H1 (cell line): ENCODE data around the gene RTKN. TPM values are rescaled to one million over a fixed set of nuclear protein-coding genes. Genes with fewer than 3 reads are reported as not detected.
A peak's percentile ranks its signal among the peaks of the same experiment; 100 is the strongest.

ENCODE experiments used
- CTCF ChIA-PET: fragments of 300-600 bp; sonication (Branson Sonifier 250); formaldehyde crosslinking; loops from one replicate; lab custom pipeline; 2021; ENCODE audit not compliant: partially characterized antibody; lab: Charles Lee
- POLR2A ChIA-PET: fragments of 300-600 bp; sonication (Branson Sonifier 250); formaldehyde crosslinking; loops from one replicate; lab custom pipeline; 2021; ENCODE audit warnings: inconsistent platforms; ENCODE audit not compliant: partially characterized antibody; lab: Charles Lee
- DNase-seq, 2 experiments: peaks; one replicate each; pipeline versions ENCODE4 v3.0.0 to v3.0.0-alpha.2; 2010 to 2022; ENCODE audit warnings: low spot score in 2 of 2, low read depth in 1 of 2, mixed read lengths in 1 of 2
- FAIRE-seq: peaks from 2 replicates; lab custom pipeline; 2011; peaks lifted over from hg19 to GRCh38; lab: Jason Lieb, UNC
- H2AFZ ChIP-seq: 2 replicates; pipeline ENCODE4 v1.8.1; 2012; ENCODE audit warnings: low read length, inconsistent platforms
- H2AK5ac ChIP-seq: 2 replicates; pipeline ENCODE4 v1.6.1; 2013; ENCODE audit warnings: low read depth, low read length
- H2BK120ac ChIP-seq: replicated peaks from 2 replicates; pipeline ENCODE3; 2013; ENCODE audit warnings: low read depth, low read length, inconsistent platforms
- H2BK12ac ChIP-seq: 2 replicates; pipeline ENCODE4 v1.6.1; 2013; ENCODE audit warnings: low read depth, low read length
- H2BK15ac ChIP-seq: 2 replicates; pipeline ENCODE4 v1.6.1; 2013; ENCODE audit warnings: low read length
- H2BK20ac ChIP-seq: 2 replicates; pipeline ENCODE4 v1.6.1; 2013; ENCODE audit warnings: low read length
- H2BK5ac ChIP-seq: 2 replicates; pipeline ENCODE4 v1.6.1; 2013; ENCODE audit warnings: low read depth, low read length
- H3K14ac ChIP-seq: 2 replicates; pipeline ENCODE4 v1.6.1; 2013; ENCODE audit warnings: inconsistent platforms; ENCODE audit not compliant: insufficient read length
- H3K18ac ChIP-seq: 2 replicates; pipeline ENCODE4 v1.6.1; 2013; ENCODE audit warnings: low read length; ENCODE audit errors: extremely low read depth
- H3K23ac ChIP-seq: 2 replicates; pipeline ENCODE4 v1.6.1; 2013; ENCODE audit warnings: inconsistent platforms; ENCODE audit not compliant: insufficient read length
- H3K23me2 ChIP-seq: 2 replicates; pipeline ENCODE4 v1.6.1; 2013; ENCODE audit warnings: low read depth, low read length
- H3K27ac ChIP-seq: 2 replicates; pipeline ENCODE4 v1.6.1; 2011; ENCODE audit warnings: low read depth, low read length, inconsistent platforms
- H3K27me3 ChIP-seq, 4 experiments: replicated peaks in 1 of 4; 1 replicate in 1 of 4; 2 replicates in 3 of 4; pipeline versions ENCODE4 v1.6.1 to v1.8.1; 2011 to 2013; ENCODE audit warnings: low read length in 3 of 4, mild to moderate bottlenecking in 3 of 4, inconsistent platforms in 2 of 4, mixed read lengths in 2 of 4, moderate library complexity in 1 of 4; ENCODE audit not compliant: control insufficient read depth in 3 of 4, insufficient read depth in 3 of 4; ENCODE audit errors: extremely low read depth in 1 of 4
- H3K36me3 ChIP-seq, 4 experiments: 2 replicates each; pipeline versions ENCODE4 v1.6.1 to v1.8.1; 2011 to 2013; ENCODE audit warnings: mild to moderate bottlenecking in 4 of 4, low read length in 3 of 4, moderate library complexity in 2 of 4, control low read depth in 1 of 4, inconsistent platforms in 1 of 4; ENCODE audit not compliant: insufficient read depth in 4 of 4, control insufficient read depth in 2 of 4
- H3K4ac ChIP-seq: replicated peaks from 2 replicates; pipeline ENCODE3; 2013; ENCODE audit warnings: low read length, low read depth, mixed read lengths, inconsistent platforms; ENCODE audit not compliant: insufficient read length
- H3K4me1 ChIP-seq, 4 experiments: replicated peaks in 1 of 4; 1 replicate in 1 of 4; 2 replicates in 3 of 4; pipeline versions ENCODE4 v1.6.1 to v1.8.1; 2011 to 2013; ENCODE audit warnings: low read length in 3 of 4, inconsistent platforms in 2 of 4, mixed read lengths in 1 of 4; ENCODE audit not compliant: insufficient read depth in 4 of 4, control insufficient read depth in 3 of 4
- H3K4me2 ChIP-seq, 2 experiments: 2 replicates each; pipeline versions ENCODE4 v1.6.1 to v1.8.1; 2011 to 2013; ENCODE audit warnings: low read depth in 2 of 2, low read length in 2 of 2, control low read depth in 1 of 2, inconsistent platforms in 1 of 2, mild to moderate bottlenecking in 1 of 2; ENCODE audit not compliant: insufficient read depth in 1 of 2
- H3K4me3 ChIP-seq, 4 experiments: fragments of 200-600, 300-600 bp in 1 of 4; sonication (generic), shearing (Covaris generic), sonication (Bioruptor Twin) in 1 of 4; 2 replicates each; pipeline versions ENCODE4 v1.5.1 to v1.8.1; 2011 to 2016; ENCODE audit warnings: low read length in 4 of 4, low read depth in 3 of 4, control low read depth in 2 of 4, inconsistent platforms in 2 of 4, mild to moderate bottlenecking in 2 of 4, mixed read lengths in 1 of 4, moderate library complexity in 1 of 4; ENCODE audit not compliant: insufficient read depth in 2 of 4; ENCODE audit errors: extremely low read depth in 1 of 4
- H3K56ac ChIP-seq: replicated peaks from 2 replicates; pipeline ENCODE3; 2013; ENCODE audit warnings: low read depth, mild to moderate bottlenecking, mixed read lengths, low read length, inconsistent platforms; ENCODE audit not compliant: insufficient read length
- H3K79me1 ChIP-seq: 2 replicates; pipeline ENCODE4 v1.6.1; 2013; ENCODE audit warnings: low read depth, low read length, control low read depth
- H3K79me2 ChIP-seq, 2 experiments: 2 replicates each; pipeline versions ENCODE4 v1.6.1 to v1.8.1; 2012 to 2013; ENCODE audit warnings: low read length in 2 of 2, mild to moderate bottlenecking in 2 of 2, inconsistent platforms in 1 of 2; ENCODE audit not compliant: insufficient read depth in 2 of 2, control insufficient read depth in 1 of 2
- H3K9ac ChIP-seq, 4 experiments: replicated peaks in 1 of 4; 1 replicate in 1 of 4; 2 replicates in 3 of 4; pipeline versions ENCODE4 v1.6.1 to v1.8.1; 2011 to 2013; ENCODE audit warnings: low read depth in 3 of 4, low read length in 3 of 4, control low read depth in 2 of 4, mild to moderate bottlenecking in 2 of 4, moderate library complexity in 2 of 4, inconsistent platforms in 1 of 4; ENCODE audit errors: extremely low read depth in 1 of 4
- H3K9me3 ChIP-seq, 2 experiments: 2 replicates each; pipeline versions ENCODE4 v1.6.1 to v1.8.1; 2012 to 2013; ENCODE audit warnings: mild to moderate bottlenecking in 2 of 2, moderate library complexity in 2 of 2, control low read depth in 1 of 2, inconsistent platforms in 1 of 2, low read depth in 1 of 2, low read length in 1 of 2, mixed read lengths in 1 of 2; ENCODE audit not compliant: insufficient read depth in 2 of 2
- H4K20me1 ChIP-seq, 2 experiments: replicated peaks in 1 of 2; 2 replicates each; pipeline versions ENCODE3 to v1.8.1; 2011 to 2013; ENCODE audit warnings: inconsistent platforms in 2 of 2, low read length in 2 of 2, mild to moderate bottlenecking in 1 of 2; ENCODE audit not compliant: insufficient read depth in 2 of 2, control insufficient read depth in 1 of 2
- H4K5ac ChIP-seq: 2 replicates; pipeline ENCODE4 v1.6.1; 2013; ENCODE audit warnings: low read length, low read depth, mixed read lengths, inconsistent platforms; ENCODE audit not compliant: insufficient read length
- H4K8ac ChIP-seq: 2 replicates; pipeline ENCODE4 v1.8.0; 2013; ENCODE audit warnings: mild to moderate bottlenecking, moderate library complexity, low read length, inconsistent platforms; ENCODE audit not compliant: insufficient read depth; ENCODE audit errors: extremely low read depth
- H4K91ac ChIP-seq: replicated peaks from 2 replicates; pipeline ENCODE3; 2013; ENCODE audit warnings: low read length, mixed read lengths, inconsistent platforms; ENCODE audit not compliant: insufficient read length
- ATF3 ChIP-seq: IDR thresholded peaks from 2 replicates; pipeline ENCODE4 v1.6.1; 2011; ENCODE audit warnings: low read depth, mild to moderate bottlenecking, low read length; ENCODE audit not compliant: insufficient read depth
- BACH1 ChIP-seq: IDR thresholded peaks from 2 replicates; pipeline ENCODE4 v1.6.1; 2012; ENCODE audit warnings: low read length, improper control_type of control experiment
- CBX8 ChIP-seq: fragments of 300-800, 300-1000 bp; sonication (generic); IDR thresholded peaks from 2 replicates; pipeline ENCODE4 v1.7.1; 2016; ENCODE audit warnings: low read depth, low read length, borderline replicate concordance
- CHD1 ChIP-seq: IDR thresholded peaks from 2 replicates; pipeline ENCODE4 v1.6.1; 2012; ENCODE audit warnings: low read depth, low read length, improper control_type of control experiment
- EGR1 ChIP-seq: IDR thresholded peaks from 2 replicates; pipeline ENCODE4 v1.6.1; 2011; ENCODE audit warnings: low read depth, low read length, borderline replicate concordance
- EZH2 ChIP-seq: fragments of 200-600 bp; sonication (generic); IDR thresholded peaks from 2 replicates; pipeline ENCODE4 v1.7.1; 2012; ENCODE audit warnings: low read depth, mild to moderate bottlenecking, moderate library complexity, low read length, inconsistent platforms; ENCODE audit not compliant: severe bottlenecking
- RBBP5 ChIP-seq: IDR thresholded peaks from 2 replicates; pipeline ENCODE4 v1.7.1; 2012; ENCODE audit warnings: low read depth, mild to moderate bottlenecking, inconsistent platforms, low read length, moderate library complexity, borderline replicate concordance
- RXRA ChIP-seq: IDR thresholded peaks from 2 replicates; pipeline ENCODE4 v1.6.1; 2011; ENCODE audit warnings: low read depth, mild to moderate bottlenecking, low read length, moderate library complexity; ENCODE audit not compliant: insufficient read depth
- SRF ChIP-seq: IDR thresholded peaks from 2 replicates; pipeline ENCODE4 v1.6.1; 2011; ENCODE audit warnings: mild to moderate bottlenecking, low read depth, low read length, moderate library complexity
- YY1 ChIP-seq: IDR thresholded peaks from 2 replicates; pipeline ENCODE4 v1.6.1; 2011; ENCODE audit warnings: low read depth, mild to moderate bottlenecking, low read length
- WGBS, 2 experiments: shearing (Covaris generic) in 1 of 2; methylation state at CpG; one replicate each; pipeline versions ENCODE4 v1.1.6 to v1.1.7; 2013 to 2015; ENCODE audit warnings: low lambda C conversion rate in 2 of 2, mixed read lengths in 2 of 2, inconsistent platforms in 1 of 2, low coverage in 1 of 2, missing lambda C conversion rate in 1 of 2; ENCODE audit not compliant: insufficient replicate concordance in 2 of 2, insufficient coverage in 1 of 2, insufficient read length in 1 of 2; ENCODE audit errors: extremely low coverage in 1 of 2, missing lambda C conversion rate in 1 of 2; 5-methylcytosine and 5-hydroxymethylcytosine counted together
- polyA plus RNA-seq, 7 experiments: library from polyadenylated mRNA; depleted of rRNA in 3 of 7; stranded (reverse) in 5 of 7; unstranded in 2 of 7; fragments of >200 nt in 5 of 7; fragments of 200-250 nt in 2 of 7; gene quantifications; 1 replicate in 5 of 7; 2 replicates in 1 of 7; 4 replicates in 1 of 7; pipeline versions ENCODE4 v1.2.1 to v1.2.3, GENCODE V29; 2011 to 2013; ENCODE audit warnings: missing spikeins in 2 of 7, mixed read lengths in 2 of 7
- total RNA-seq: library from RNA; stranded (reverse); fragmentation: NEBNext Ultra II Directional; extraction: Animal tissue kit (Norgen Biotek cat#: 25700); gene quantifications from 2 replicates; pipeline ENCODE4 v1.2.1, GENCODE V29; 2021

Gene RTKN
- total and polyA plus RNA-seq, 2 of the 8 experiments (the other 6 are each of a cell fraction or from before 2014, with no cell fraction given) = 40.2 to 54.1 TPM

- Histone ChIP-seq H3K27me3 (no peaks in the 10 kb centered on the region), H2BK120ac (no peak overlapping the region), H3K4ac (no peak overlapping the region), H3K23me2 (peaks cover 6% of the 10 kb centered on the region), H2BK5ac (peak overlapping the region; percentile 98), H3K23ac (no peak overlapping the region), H3K27ac (peak overlapping the region; percentile 98), H3K4me2 (peak overlapping the region; percentile 90 to 92), H3K9ac (peak overlapping the region; percentile 83 to 97 (median 90)), H2BK12ac (0 out of 2 replicates have a peak overlapping the region, but pooled peaks have one; percentile 81), H4K5ac (peak overlapping the region; percentile 99), H3K4me1 (peaks cover 0 to 3% (median 0%) of the 10 kb centered on the region in 4 experiments; a peak in 4 of 7 replicates), H2BK20ac (no peak overlapping the region), H3K79me1 (peaks cover 10% of the 10 kb centered on the region), H3K14ac (no peak overlapping the region), H4K91ac (peak overlapping the region; percentile 83), H3K79me2 (peaks cover 15 to 45% of the 10 kb centered on the region in 2 experiments), H2AFZ (peak overlapping the region; percentile 83), H4K8ac (peak overlapping the region; percentile 99), H3K9me3 (no peaks in the 10 kb centered on the region), H3K56ac (peak overlapping the region; percentile 98), H3K36me3 (no peaks in the 10 kb centered on the region), H2BK15ac (peak overlapping the region; percentile 100), H4K20me1 (peaks cover 6 to 10% of the 10 kb centered on the region in 2 experiments), H3K4me3 (peak overlapping the region; percentile 86 to 96 (median 90)), H2AK5ac (no peak overlapping the region), H3K18ac (peak overlapping the region; percentile 100)
- ChIA-PET POLR2A (interaction anchor here (0.6 to 3.3 kb wide), 25 partner anchors 9 to 391 kb away, joined by 3 to 16 read pairs (median 4); partner anchors contain the start of genes C2orf81, DCTN1, MTHFD2 and RTKN), CTCF (interaction anchor here (0.6 to 6.1 kb wide), 22 partner anchors 9 to 436 kb away, joined by 3 to 49 read pairs (median 4); partner anchors contain the start of genes DCTN1, INO80B and WBP1)
- 7% methylated on average over 35 of the region's 62 CpGs; no CpG with 5 or more reads in 1 of the 2 experiments for WGBS, 2 experiments
- FAIRE-seq (no peak), DNase-seq (peak; percentile 90 to 98)
- TF ChIP-seq CBX8 (no peak), ATF3 (peak; percentile 30; the same call in 1 of the 2 replicates), RBBP5 (peak; percentile 47; the same call in 1 of the 2 replicates), CHD1 (no peak), SRF (no peak), EZH2 (no peak), BACH1 (no peak), YY1 (no peak), RXRA (no peak), EGR1 (no peak)
These were observed 49.9 kb downstream of the RTKN start for GRCh38 chr2:74391580-74392448.
